Gastrocnemius medialis (tissue), 4 donors: ENCODE measurements around the gene AGPAT3.

Experiments used
- CTCF ChIP-seq, 5 experiments: fragments of 450-650 bp in 3 of 5; fragments of 200-600 bp in 2 of 5; sonication (generic) in 2 of 5; IDR thresholded peaks in 4 of 5; conservative IDR thresholded peaks in 1 of 5; 1 replicate in 4 of 5; 2 replicates in 1 of 5; pipeline ENCODE4 v1.5.1; 2016 to 2019; ENCODE audit warnings: antibody characterized with exemption in 5 of 5, mild to moderate bottlenecking in 3 of 5, moderate library complexity in 3 of 5
- POLR2A ChIP-seq, 2 donors: fragments of 450-650 bp; IDR thresholded peaks; one replicate each; pipeline ENCODE4 v1.6.1; 2017; ENCODE audit warnings: antibody characterized with exemption in 2 of 2, mild to moderate bottlenecking in 2 of 2, moderate library complexity in 2 of 2

- TF ChIP-seq POLR2A (IDR thresholded peaks at IDR 0.05) (no peak), CTCF (IDR thresholded peaks at IDR 0.05 in 4 of 5, conservative IDR thresholded peaks at IDR 0.05 in 1 of 5) (no peak)
Measured at GRCh38 chr21:43925609-43926008, 60.6 kb downstream of the AGPAT3 start.
